Measurements from ENCODE around the gene H2AZ2.

- no peak for TF ChIP-seq CTCF (IDR thresholded peaks at IDR 0.05)
- TF ChIP-seq POLR2A (IDR thresholded peaks at IDR 0.05): no peak
- TF ChIP-seq POLR2AphosphoS5 (IDR thresholded peaks at IDR 0.05): no peak
These were observed 39.4 kb upstream of the H2AZ2 start for GRCh38 chr7:44887293-44887692.

Measured in prostate gland (tissue), 2 donors.